Smooth muscle cell (in vitro differentiated cells): Measurements from ENCODE around the gene NXN. TPM values are rescaled to one million over a fixed set of nuclear protein-coding genes. Genes with fewer than 3 reads are reported as not detected.
A peak's percentile ranks its signal among the peaks of the same experiment; 100 is the strongest.

Experiments used
- DNase-seq: peaks from one replicate; lab custom pipeline; 2025; ENCODE audit not compliant: unreplicated experiment; lab: John Stamatoyannopoulos, UW
- H2AFZ ChIP-seq: fragments of 200-600 bp; sonication (generic); 2 replicates; pipeline ENCODE4 v1.6.0; 2016; ENCODE audit warnings: antibody characterized with exemption, low read depth, mild to moderate bottlenecking
- H3F3A ChIP-seq: fragments of 200-600 bp; sonication (generic); 2 replicates; pipeline ENCODE4 v1.6.0; 2017; ENCODE audit warnings: antibody characterized with exemption, low read depth
- H3K27ac ChIP-seq: fragments of 200-600 bp; sonication (generic); 2 replicates; pipeline ENCODE4 v1.5.1; 2016; ENCODE audit warnings: low read depth, mild to moderate bottlenecking
- H3K27me3 ChIP-seq: fragments of 200-600 bp; sonication (generic); 2 replicates; pipeline ENCODE4 v1.6.1; 2016; ENCODE audit warnings: low read depth, mild to moderate bottlenecking
- H3K36me3 ChIP-seq: fragments of 200-600 bp; sonication (generic); 2 replicates; pipeline ENCODE4 v1.5.1; 2016; ENCODE audit warnings: low read depth
- H3K4me1 ChIP-seq: fragments of 200-600 bp; sonication (generic); 2 replicates; pipeline ENCODE4 v1.5.1; 2016; ENCODE audit warnings: low read depth
- H3K4me2 ChIP-seq: fragments of 200-600 bp; sonication (generic); 2 replicates; pipeline ENCODE4 v1.6.0; 2016; ENCODE audit warnings: mild to moderate bottlenecking
- H3K4me3 ChIP-seq: fragments of 200-600 bp; sonication (generic); 2 replicates; pipeline ENCODE4 v1.5.1; 2016; ENCODE audit warnings: mild to moderate bottlenecking
- H3K79me2 ChIP-seq: fragments of 200-600 bp; sonication (generic); 2 replicates; pipeline ENCODE4 v1.6.0; 2016; ENCODE audit warnings: low read depth, mild to moderate bottlenecking
- H3K9ac ChIP-seq: fragments of 200-600 bp; sonication (generic); 2 replicates; pipeline ENCODE4 v1.6.0; 2016; ENCODE audit warnings: low read depth
- H3K9me3 ChIP-seq: fragments of 200-600 bp; sonication (generic); replicated peaks from 2 replicates; pipeline ENCODE4 v1.5.1; 2016; ENCODE audit warnings: low read depth
- H4K20me1 ChIP-seq: fragments of 200-600 bp; sonication (generic); 2 replicates; pipeline ENCODE4 v1.6.0; 2016; ENCODE audit warnings: low read depth
- CTCF ChIP-seq: fragments of 200-600 bp; sonication (generic); IDR thresholded peaks from 2 replicates; pipeline ENCODE4 v1.5.1; 2017; ENCODE audit warnings: borderline replicate concordance, mild to moderate bottlenecking, antibody characterized with exemption; ENCODE audit not compliant: insufficient read depth, poor library complexity, severe bottlenecking
- WGBS: methylation state at CpG from one replicate; pipeline ENCODE4 v1.1.7; 2016; ENCODE audit warnings: low lambda C conversion rate; 5-methylcytosine and 5-hydroxymethylcytosine counted together
- polyA plus RNA-seq: library from polyadenylated mRNA; unstranded; fragments of >200 nt; fragmentation: Nextera tagmentation; extraction: Ambion mirVana; gene quantifications from 2 replicates; pipeline ENCODE4 v1.2.1, GENCODE V29; 2016
- total RNA-seq: library from RNA; depleted of rRNA; stranded (reverse); fragments of >200 nt; gene quantifications from 2 replicates; pipeline ENCODE4 v1.2.3, GENCODE V29; 2014

NXN gene
- total and polyA plus RNA-seq, 2 experiments from 2014 or later, result 58.3 to 78.6 TPM

- TF ChIP-seq CTCF, result no peak
- 48% methylated on average over 8 of the region's 8 CpGs for WGBS
Measured at GRCh38 chr17:864315-864714, 115.3 kb downstream of the NXN start.

GRCh38 chr17:863880-864279 is 115.7 kb downstream of the NXN start:
- no peaks in the 10 kb centered on the region for H3K27me3 ChIP-seq
- WGBS, result 97% methylated on average over 23 of the region's 23 CpGs
- H3K4me1 ChIP-seq, result peaks cover 11% of the 10 kb centered on the region
- H3K9ac ChIP-seq, result no peak overlapping the region
- peaks cover 9% of the 10 kb centered on the region for H3F3A ChIP-seq
- TF ChIP-seq CTCF, result no peak
- H3K36me3 ChIP-seq, result no peaks in the 10 kb centered on the region
- no peaks in the 10 kb centered on the region for H3K9me3 ChIP-seq
- peaks cover 93% of the 10 kb centered on the region for H3K79me2 ChIP-seq
- no peak overlapping the region for H3K27ac ChIP-seq
- H4K20me1 ChIP-seq, result peaks cover 90% of the 10 kb centered on the region
- H2AFZ ChIP-seq, result no peak overlapping the region
- H3K4me2 ChIP-seq, result no peak overlapping the region
- no peak for DNase-seq
- no peak overlapping the region for H3K4me3 ChIP-seq

More at GRCh38 chr17:864315-864714, 115.3 kb downstream of the NXN start:
- Histone ChIP-seq H3K27me3 (no peaks in the 10 kb centered on the region), H3F3A (peaks cover 8% of the 10 kb centered on the region), H4K20me1 (peaks cover 90% of the 10 kb centered on the region), H3K4me3 (no peak overlapping the region), H3K9ac (no peak overlapping the region), H3K4me2 (no peak overlapping the region), H3K9me3 (no peaks in the 10 kb centered on the region), H2AFZ (no peak overlapping the region), H3K36me3 (no peaks in the 10 kb centered on the region), H3K27ac (no peak overlapping the region), H3K79me2 (peaks cover 89% of the 10 kb centered on the region), H3K4me1 (peaks cover 6% of the 10 kb centered on the region)
- no peak for DNase-seq

GRCh38 chr17:862582-862981 is 117.0 kb downstream of the NXN start:
- no peak for DNase-seq
- Histone ChIP-seq H4K20me1 (peaks cover 90% of the 10 kb centered on the region), H3K9ac (no peak overlapping the region), H3K27me3 (no peaks in the 10 kb centered on the region), H2AFZ (no peak overlapping the region), H3K79me2 (peaks cover 93% of the 10 kb centered on the region), H3F3A (peaks cover 14% of the 10 kb centered on the region), H3K4me2 (no peak overlapping the region), H3K9me3 (no peaks in the 10 kb centered on the region), H3K27ac (no peak overlapping the region), H3K4me1 (peaks cover 15% of the 10 kb centered on the region), H3K4me3 (no peak overlapping the region), H3K36me3 (no peaks in the 10 kb centered on the region)
- TF ChIP-seq CTCF, result no peak
- WGBS, result 82% methylated on average over 7 of the region's 7 CpGs

- Histone ChIP-seq H3F3A (peaks cover 10% of the 10 kb centered on the region), H3K79me2 (peaks cover 97% of the 10 kb centered on the region), H3K4me2 (no peak overlapping the region), H4K20me1 (peaks cover 93% of the 10 kb centered on the region), H3K27me3 (no peaks in the 10 kb centered on the region), H3K9ac (no peak overlapping the region), H3K27ac (peak overlapping the region; percentile 16), H3K4me3 (no peak overlapping the region), H3K9me3 (no peaks in the 10 kb centered on the region), H3K4me1 (peaks cover 15% of the 10 kb centered on the region), H2AFZ (no peak overlapping the region), H3K36me3 (no peaks in the 10 kb centered on the region)
- TF ChIP-seq CTCF, result no peak
- 92% methylated on average over 9 of the region's 9 CpGs for WGBS
- no peak for DNase-seq
Measured at GRCh38 chr17:861364-861763, 118.2 kb downstream of the NXN start.
